ENCODE measurements around the gene PTPRK. TPM values are rescaled to one million over a fixed set of nuclear protein-coding genes. Genes with fewer than 3 reads are reported as not detected.

The PTPRK gene
- total RNA-seq, 1 experiment from 2014 or later = 34.2 TPM

DNA sequence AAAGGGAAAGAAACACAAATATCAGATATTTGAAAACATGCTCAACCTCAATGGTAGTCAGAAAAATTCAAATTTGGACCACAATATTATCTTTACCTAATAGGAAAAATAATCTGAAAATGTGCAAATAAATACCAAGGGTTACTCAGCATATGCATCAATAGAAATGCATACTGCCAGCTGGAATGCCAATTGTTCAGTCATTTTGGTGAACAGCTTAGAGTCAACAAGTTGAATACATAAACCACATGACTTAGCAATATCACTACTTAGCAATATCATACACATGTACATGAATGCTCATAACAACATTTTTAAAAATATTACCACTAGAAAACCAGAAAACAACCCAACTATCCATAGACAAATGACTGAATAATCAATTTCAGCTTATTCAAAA, 212.7 kb downstream of the PTPRK start:
- no peaks in the 10 kb centered on the region for H3K27me3 ChIP-seq (ENCODE audit: insufficient read depth, low read length)
- no peak overlapping the region for H2AFZ ChIP-seq (ENCODE audit: low read depth, low read length, poor library complexity, severe bottlenecking)
- H3K4me2 ChIP-seq (ENCODE audit: low read length) = no peak overlapping the region
- no peak overlapping the region for H3K4me3 ChIP-seq (replicated peaks in 1 of 2; ENCODE audit: low read depth in 1 of 2, low read length in 2 of 2)
- H3K4me1 ChIP-seq (ENCODE audit: control insufficient read depth in 1 of 2, insufficient read depth in 2 of 2, low read length in 2 of 2) = no peaks in the 10 kb centered on the region
- POLR2A ChIA-PET = no interaction called here
- intact Hi-C loops (cut with micrococcal nuclease) = no loop called here
- no peak overlapping the region for H3K27ac ChIP-seq (ENCODE audit: low read depth, low read length)
- no peak overlapping the region for H3K9ac ChIP-seq (ENCODE audit: low read length)
- H3K9me3 ChIP-seq (ENCODE audit: control insufficient read depth in 1 of 2, insufficient read depth in 1 of 2, low read depth in 1 of 2, low read length in 2 of 2) = no peaks in the 10 kb centered on the region
- CTCF ChIA-PET = no interaction called here
- no peaks in the 10 kb centered on the region for H3K9me2 ChIP-seq (ENCODE audit: insufficient read depth)
- TF ChIP-seq, protein P1, sequence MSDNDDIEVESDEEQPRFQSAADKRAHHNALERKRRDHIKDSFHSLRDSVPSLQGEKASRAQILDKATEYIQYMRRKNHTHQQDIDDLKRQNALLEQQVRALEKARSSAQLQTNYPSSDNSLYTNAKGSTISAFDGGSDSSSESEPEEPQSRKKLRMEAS (IDR thresholded peaks at IDR 0.05) = no peak
- TF ChIP-seq, protein P2, sequence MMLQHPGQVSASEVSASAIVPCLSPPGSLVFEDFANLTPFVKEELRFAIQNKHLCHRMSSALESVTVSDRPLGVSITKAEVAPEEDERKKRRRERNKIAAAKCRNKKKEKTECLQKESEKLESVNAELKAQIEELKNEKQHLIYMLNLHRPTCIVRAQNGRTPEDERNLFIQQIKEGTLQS (IDR thresholded peaks at IDR 0.05) = no peak
- TF ChIP-seq EZH2 (IDR thresholded peaks at IDR 0.05) (no peak), EZH2phosphoT487 (IDR thresholded peaks at IDR 0.05; ENCODE audit: borderline replicate concordance) (no peak), SIN3A (IDR thresholded peaks at IDR 0.05; ENCODE audit: low read depth) (no peak), RAD21 (IDR thresholded peaks at IDR 0.05; ENCODE audit: low read depth) (no peak), TCF7L2 (IDR thresholded peaks at IDR 0.05; ENCODE audit: borderline replicate concordance, extremely low read depth, insufficient read depth, insufficient read length) (no peak), SP1 (IDR thresholded peaks at IDR 0.05; ENCODE audit: low read depth) (no peak), POLR2AphosphoS5 (IDR thresholded peaks at IDR 0.05; ENCODE audit: low read depth, low read length) (no peak), EGR1 (IDR thresholded peaks at IDR 0.05; ENCODE audit: low read depth) (no peak), CBX3 (IDR thresholded peaks at IDR 0.05; ENCODE audit: low read depth) (no peak), POLR2A (IDR thresholded peaks at IDR 0.05; ENCODE audit: borderline replicate concordance, extremely low read depth, insufficient read depth, insufficient read length) (no peak), YY1 (IDR thresholded peaks at IDR 0.05; ENCODE audit: extremely low read depth, insufficient replicate concordance, low read depth, low read length) (no peak), ELF1 (IDR thresholded peaks at IDR 0.05; ENCODE audit: borderline replicate concordance, low read depth) (no peak)
- TF ChIP-seq, protein P3, sequence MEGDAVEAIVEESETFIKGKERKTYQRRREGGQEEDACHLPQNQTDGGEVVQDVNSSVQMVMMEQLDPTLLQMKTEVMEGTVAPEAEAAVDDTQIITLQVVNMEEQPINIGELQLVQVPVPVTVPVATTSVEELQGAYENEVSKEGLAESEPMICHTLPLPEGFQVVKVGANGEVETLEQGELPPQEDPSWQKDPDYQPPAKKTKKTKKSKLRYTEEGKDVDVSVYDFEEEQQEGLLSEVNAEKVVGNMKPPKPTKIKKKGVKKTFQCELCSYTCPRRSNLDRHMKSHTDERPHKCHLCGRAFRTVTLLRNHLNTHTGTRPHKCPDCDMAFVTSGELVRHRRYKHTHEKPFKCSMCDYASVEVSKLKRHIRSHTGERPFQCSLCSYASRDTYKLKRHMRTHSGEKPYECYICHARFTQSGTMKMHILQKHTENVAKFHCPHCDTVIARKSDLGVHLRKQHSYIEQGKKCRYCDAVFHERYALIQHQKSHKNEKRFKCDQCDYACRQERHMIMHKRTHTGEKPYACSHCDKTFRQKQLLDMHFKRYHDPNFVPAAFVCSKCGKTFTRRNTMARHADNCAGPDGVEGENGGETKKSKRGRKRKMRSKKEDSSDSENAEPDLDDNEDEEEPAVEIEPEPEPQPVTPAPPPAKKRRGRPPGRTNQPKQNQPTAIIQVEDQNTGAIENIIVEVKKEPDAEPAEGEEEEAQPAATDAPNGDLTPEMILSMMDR (IDR thresholded peaks at IDR 0.05 in 2 of 3, conservative IDR thresholded peaks at IDR 0.05 in 1 of 3; ENCODE audit: borderline replicate concordance in 1 of 3, insufficient read depth in 1 of 3, low read depth in 2 of 3, low read length in 2 of 3) = no peak
- TF ChIP-seq, protein P4, sequence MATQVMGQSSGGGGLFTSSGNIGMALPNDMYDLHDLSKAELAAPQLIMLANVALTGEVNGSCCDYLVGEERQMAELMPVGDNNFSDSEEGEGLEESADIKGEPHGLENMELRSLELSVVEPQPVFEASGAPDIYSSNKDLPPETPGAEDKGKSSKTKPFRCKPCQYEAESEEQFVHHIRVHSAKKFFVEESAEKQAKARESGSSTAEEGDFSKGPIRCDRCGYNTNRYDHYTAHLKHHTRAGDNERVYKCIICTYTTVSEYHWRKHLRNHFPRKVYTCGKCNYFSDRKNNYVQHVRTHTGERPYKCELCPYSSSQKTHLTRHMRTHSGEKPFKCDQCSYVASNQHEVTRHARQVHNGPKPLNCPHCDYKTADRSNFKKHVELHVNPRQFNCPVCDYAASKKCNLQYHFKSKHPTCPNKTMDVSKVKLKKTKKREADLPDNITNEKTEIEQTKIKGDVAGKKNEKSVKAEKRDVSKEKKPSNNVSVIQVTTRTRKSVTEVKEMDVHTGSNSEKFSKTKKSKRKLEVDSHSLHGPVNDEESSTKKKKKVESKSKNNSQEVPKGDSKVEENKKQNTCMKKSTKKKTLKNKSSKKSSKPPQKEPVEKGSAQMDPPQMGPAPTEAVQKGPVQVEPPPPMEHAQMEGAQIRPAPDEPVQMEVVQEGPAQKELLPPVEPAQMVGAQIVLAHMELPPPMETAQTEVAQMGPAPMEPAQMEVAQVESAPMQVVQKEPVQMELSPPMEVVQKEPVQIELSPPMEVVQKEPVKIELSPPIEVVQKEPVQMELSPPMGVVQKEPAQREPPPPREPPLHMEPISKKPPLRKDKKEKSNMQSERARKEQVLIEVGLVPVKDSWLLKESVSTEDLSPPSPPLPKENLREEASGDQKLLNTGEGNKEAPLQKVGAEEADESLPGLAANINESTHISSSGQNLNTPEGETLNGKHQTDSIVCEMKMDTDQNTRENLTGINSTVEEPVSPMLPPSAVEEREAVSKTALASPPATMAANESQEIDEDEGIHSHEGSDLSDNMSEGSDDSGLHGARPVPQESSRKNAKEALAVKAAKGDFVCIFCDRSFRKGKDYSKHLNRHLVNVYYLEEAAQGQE (IDR thresholded peaks at IDR 0.05; ENCODE audit: low read depth) = no peak
- ATAC-seq = no peak
- no TSS peak for BruUV-seq (replicated peaks)
- H3K36me3 ChIP-seq (ENCODE audit: control insufficient read depth in 1 of 2, insufficient read depth in 2 of 2, low read length in 2 of 2) = no peaks in the 10 kb centered on the region
- H3K79me2 ChIP-seq (ENCODE audit: insufficient read depth, low read length) = no peaks in the 10 kb centered on the region
- H4K20me1 ChIP-seq (ENCODE audit: insufficient read depth) = no peaks in the 10 kb centered on the region
- RAD21 ChIA-PET (ENCODE audit: low non-redundant PET in 1 of 2, low total read pairs in 2 of 2, uncharacterized antibody in 2 of 2, unreplicated experiment in 2 of 2) = no interaction called here
- DNase-seq (ENCODE audit: low read depth, low spot score) = no peak
